K562 (cell line): ENCODE data around the gene HAPSTR1. TPM values are rescaled to one million over a fixed set of nuclear protein-coding genes. Genes with fewer than 3 reads are reported as not detected.
A peak's percentile ranks its signal among the peaks of the same experiment; 100 is the strongest.

ENCODE experiments used
- ATAC-seq: fragments of 200-7000 bp; cut with Tn5 transposase; 3 replicates; pipeline ENCODE4 v1.9.1; 2020; ENCODE audit warnings: moderate library complexity
- BruUV-seq: library from RNA; stranded (reverse); fragments of 400-500 nt; replicated peaks from 2 replicates; lab custom pipeline; 2021; lab: Mats Ljungman, UMichigan
- CTCF ChIA-PET: fragments of 300-600 bp; formaldehyde crosslinking; extraction: SDS; loops from one replicate; lab custom pipeline; 2021; ENCODE audit warnings: low intra/inter-chr PET ratio; lab: Yijun Ruan, JAX
- POLR2A ChIA-PET: fragments of 300-600, 350-650 bp; sonication (Branson Sonifier 250); formaldehyde crosslinking; extraction: SDS; loops from one replicate; lab custom pipeline; 2021; ENCODE audit warnings: antibody characterized with exemption, inconsistent platforms; lab: Yijun Ruan, JAX
- DNase-seq, 4 experiments: peaks; one replicate each; pipeline versions ENCODE4 v3.0.0 to v3.0.0-alpha.2; 2011 to 2018; ENCODE audit warnings: low spot score in 3 of 4, mixed read lengths in 3 of 4; ENCODE audit errors: extremely low read depth in 1 of 4
- FAIRE-seq: peaks from 2 replicates; lab custom pipeline; 2011; peaks lifted over from hg19 to GRCh38; lab: Jason Lieb, UNC
- H2AFZ ChIP-seq: 2 replicates; pipeline ENCODE4 v1.6.0; 2011; ENCODE audit warnings: low read depth, low read length, control low read depth, inconsistent platforms
- H3K27ac ChIP-seq: fragments of 200-600 bp; 3 replicates; pipeline ENCODE4 v1.8.0; 2011; ENCODE audit warnings: low read depth, mild to moderate bottlenecking, control low read depth, inconsistent platforms, low read length, moderate library complexity, mixed read lengths; ENCODE audit errors: extremely low read depth
- H3K27me3 ChIP-seq, 2 experiments: fragments of 300-600 bp in 1 of 2; 2 replicates in 1 of 2; 3 replicates in 1 of 2; pipeline versions ENCODE4 v1.6.0 to v1.8.0; 2011; ENCODE audit warnings: inconsistent platforms in 2 of 2, low read length in 2 of 2, mild to moderate bottlenecking in 1 of 2, mixed read lengths in 1 of 2, moderate library complexity in 1 of 2; ENCODE audit not compliant: control insufficient read depth in 2 of 2, insufficient read depth in 2 of 2
- H3K36me3 ChIP-seq: fragments of 300-600 bp; 3 replicates; pipeline ENCODE4 v1.8.0; 2011; ENCODE audit warnings: mild to moderate bottlenecking, low read length, inconsistent platforms; ENCODE audit not compliant: control insufficient read depth, insufficient read depth
- H3K4me1 ChIP-seq, 2 experiments: fragments of 200-600 bp in 1 of 2; replicated peaks in 1 of 2; 2 replicates in 1 of 2; 3 replicates in 1 of 2; pipeline versions ENCODE4 v1.5.1 to v1.8.0; 2011; ENCODE audit warnings: inconsistent platforms in 2 of 2, low read length in 2 of 2, mild to moderate bottlenecking in 1 of 2, mixed read lengths in 1 of 2, moderate library complexity in 1 of 2; ENCODE audit not compliant: control insufficient read depth in 2 of 2, insufficient read depth in 2 of 2
- H3K4me2 ChIP-seq: 2 replicates; pipeline ENCODE4 v1.6.1; 2011; ENCODE audit warnings: low read length, control low read depth, inconsistent platforms, mixed read lengths; ENCODE audit not compliant: insufficient read depth
- H3K4me3 ChIP-seq: fragments of 200-600 bp; sonication (generic), shearing (Covaris generic); 2 replicates; pipeline ENCODE4 v1.5.1; 2016; ENCODE audit warnings: control low read depth, inconsistent platforms
- H3K79me2 ChIP-seq: fragments of 200-600 bp; 3 replicates; pipeline ENCODE4 v1.8.0; 2011; ENCODE audit warnings: low read length, inconsistent platforms; ENCODE audit not compliant: control insufficient read depth, insufficient read depth
- H3K9ac ChIP-seq, 2 experiments: 2 replicates each; pipeline versions ENCODE4 v1.6.0 to v1.6.1; 2011; ENCODE audit warnings: low read depth in 2 of 2, low read length in 2 of 2, control low read depth in 1 of 2, inconsistent platforms in 1 of 2, mild to moderate bottlenecking in 1 of 2, mixed read lengths in 1 of 2; ENCODE audit not compliant: insufficient read depth in 1 of 2
- H3K9me1 ChIP-seq: one replicate; pipeline ENCODE4 v1.6.0; 2011; ENCODE audit warnings: inconsistent platforms, mild to moderate bottlenecking, low read length, moderate library complexity; ENCODE audit not compliant: control insufficient read depth, insufficient read depth
- H3K9me3 ChIP-seq: replicated peaks from 2 replicates; pipeline ENCODE4 v1.5.1; 2011; ENCODE audit warnings: low read depth, low read length, inconsistent platforms; ENCODE audit not compliant: control insufficient read depth, insufficient read depth
- H4K20me1 ChIP-seq: replicated peaks from 2 replicates; pipeline ENCODE4 v1.6.1; 2011; ENCODE audit warnings: low read length, inconsistent platforms, mixed read lengths; ENCODE audit not compliant: control insufficient read depth, insufficient read depth
- ETV1 ChIP-seq: fragments of 450-650 bp; conservative IDR thresholded peaks from 2 replicates; pipeline ENCODE4 v1.6.1; 2016; ENCODE audit warnings: missing genetic modification characterization, control low read depth, low read depth, missing compliant biosample characterization
- HDAC1 ChIP-seq, 2 experiments: fragments of 450-650 bp; IDR thresholded peaks; 2 replicates each; pipeline ENCODE4 v1.6.1; 2016 to 2017; ENCODE audit warnings: inconsistent platforms in 1 of 2, mild to moderate bottlenecking in 1 of 2, moderate library complexity in 1 of 2
- HDAC2 ChIP-seq: fragments of 450-650 bp; IDR thresholded peaks from 2 replicates; pipeline ENCODE4 v1.6.1; 2016; ENCODE audit warnings: mild to moderate bottlenecking
- RCOR1 ChIP-seq, 2 experiments: IDR thresholded peaks; 2 replicates each; pipeline ENCODE4 v1.6.1; 2012; ENCODE audit warnings: low read depth in 2 of 2, low read length in 2 of 2, borderline replicate concordance in 1 of 2, improper control_type of control experiment in 1 of 2
- SOX6 ChIP-seq: fragments of 450-650 bp; IDR thresholded peaks from 2 replicates; pipeline ENCODE4 v1.6.1; 2014; ENCODE audit warnings: mild to moderate bottlenecking
- STAT5A ChIP-seq: IDR thresholded peaks from 2 replicates; pipeline ENCODE4 v1.6.1; 2012; ENCODE audit warnings: low read length, inconsistent platforms, borderline replicate concordance
- ZC3H4 ChIP-seq: sonication (generic); formaldehyde crosslinking; IDR thresholded peaks from 2 replicates; pipeline ENCODE4 v1.9.0; 2021; ENCODE audit warnings: missing genetic modification reagents, borderline replicate concordance
- ZNF239 ChIP-seq: fragments of 250-450 bp; sonication (Bioruptor Pico); IDR thresholded peaks from 2 replicates; pipeline ENCODE4 v1.4.0; 2020; ENCODE audit warnings: mild to moderate bottlenecking
- ZNF75A ChIP-seq: fragments of 450-650 bp; formaldehyde crosslinking; IDR thresholded peaks from 2 replicates; pipeline ENCODE4 v1.4.0; 2020; ENCODE audit warnings: mild to moderate bottlenecking
- WGBS: fragments of 100-300 bp; shearing (Covaris generic); methylation state at CpG from one replicate; pipeline ENCODE4 v1.1.6; 2016; ENCODE audit warnings: low coverage, mixed read lengths; ENCODE audit not compliant: insufficient coverage; ENCODE audit errors: missing lambda C conversion rate; 5-methylcytosine and 5-hydroxymethylcytosine counted together
- in situ Hi-C: fragments of 300-500 bp; cut with MboI; formaldehyde crosslinking; loops from 4 replicates; pipeline ENCODE4 v1.15.0; 2018; ENCODE audit warnings: inconsistent platforms, mixed read lengths
- intact Hi-C: fragments of 100-400 bp; cut with micrococcal nuclease; formaldehyde crosslinking; loops from 2 replicates; pipeline ENCODE4 v1.14.2; 2022
- polyA plus RNA-seq, 8 experiments: library from polyadenylated mRNA; depleted of rRNA in 4 of 8; stranded (reverse) in 5 of 8; unstranded in 3 of 8; fragments of >200 nt; fragmentation: Nextera tagmentation in 2 of 8; fragmentation: Illumina TruSeq in 1 of 8; extraction: Ambion mirVana in 2 of 8; extraction: Trizol in 1 of 8; gene quantifications; 2 replicates each; pipeline versions ENCODE4 v1.2.1 to v1.2.3, GENCODE V29; 2011 to 2014; ENCODE audit warnings: inconsistent platforms in 1 of 8, missing spikeins in 1 of 8
- total RNA-seq, 7 experiments: library from RNA; depleted of rRNA in 6 of 7; stranded (reverse); fragments of >200 nt in 6 of 7; fragmentation: Illumina TruSeq in 2 of 7; extraction: Trizol in 2 of 7; gene quantifications; 2 replicates each; pipeline versions ENCODE4 v1.2.1 to v1.2.3, GENCODE V29; 2011 to 2021; ENCODE audit warnings: low replicate concordance in 1 of 7
- TF ChIP-seq, protein P1 (sequence below): IDR thresholded peaks from 2 replicates; pipeline ENCODE4 v1.6.1; 2011; ENCODE audit warnings: borderline replicate concordance, low read depth, mild to moderate bottlenecking, moderate library complexity, low read length; ENCODE audit not compliant: insufficient read depth, poor library complexity, severe bottlenecking
- TF ChIP-seq, protein P2 (sequence below): fragments of 250-450 bp; sonication (Bioruptor Pico); IDR thresholded peaks from 2 replicates; pipeline ENCODE4 v1.8.0; 2021; ENCODE audit warnings: moderate library complexity, mild to moderate bottlenecking, inconsistent platforms
- TF ChIP-seq, protein P3 (sequence below): fragments of 200-800 bp; sonication (Bioruptor generic); IDR thresholded peaks from 2 replicates; pipeline ENCODE4 v1.6.1; 2017; ENCODE audit warnings: missing genetic modification characterization, missing compliant biosample characterization
- TF ChIP-seq, protein P4 (sequence below): sonication (generic); formaldehyde crosslinking; IDR thresholded peaks from 2 replicates; pipeline ENCODE4 v1.8.1; 2022; ENCODE audit warnings: missing genetic modification reagents

HAPSTR1 gene
- total and polyA plus RNA-seq, 9 of the 15 experiments (the other 6 are each of a cell fraction or from before 2014, with no cell fraction given), result 10.8 to 67.9 (median 36.5) TPM

DNA sequence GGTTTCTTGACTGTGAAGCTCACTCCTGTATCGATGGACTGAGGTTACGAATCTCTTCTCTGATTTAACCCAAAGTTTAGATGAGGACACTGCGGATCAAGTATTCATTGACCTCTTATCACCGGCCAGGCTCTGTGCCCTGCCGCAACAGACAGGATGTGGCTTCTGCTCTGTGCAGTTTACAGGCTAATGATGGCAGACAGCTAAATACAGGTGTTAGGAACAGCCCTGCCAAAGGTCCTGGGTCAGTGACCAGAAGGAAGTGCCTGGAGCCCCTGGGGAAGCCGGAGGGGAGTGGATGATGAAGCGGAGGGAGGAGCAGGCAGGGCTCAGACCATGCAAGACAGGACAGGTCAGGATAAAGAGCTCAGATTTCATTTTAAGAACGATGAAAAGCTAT is 44.4 kb downstream of the HAPSTR1 start:
- H3K9me3 ChIP-seq, result no peaks in the 10 kb centered on the region
- H3K79me2 ChIP-seq, result no peaks in the 10 kb centered on the region
- no peak overlapping the region for H3K4me2 ChIP-seq
- no TSS peak for BruUV-seq
- DNase-seq (peak in 2 of 4 experiments; percentile 13 to 43), FAIRE-seq (no peak), ATAC-seq (peak; percentile 10)
- POLR2A ChIA-PET, result interaction anchor here (1.4 kb wide), 1 partner anchor 10 kb away, joined by 3 read pairs; no protein-coding TSS in a partner anchor
- intact Hi-C loops (loop anchor here (10.0 kb wide), 2 partner anchors 261 to 571 kb away; no protein-coding TSS in a partner anchor), in situ Hi-C loops (no loop called here)
- H3K27me3 ChIP-seq, result no peaks in the 10 kb centered on the region
- H4K20me1 ChIP-seq, result peaks cover 3% of the 10 kb centered on the region; the same call in 1 of the 2 replicates
- no peak overlapping the region for H3K4me3 ChIP-seq
- no peak overlapping the region for H2AFZ ChIP-seq
- no peaks in the 10 kb centered on the region for H3K36me3 ChIP-seq
- H3K9me1 ChIP-seq, result no peaks in the 10 kb centered on the region
- H3K9ac ChIP-seq, result peak overlapping the region in 1 of 2 experiments; percentile 52; a peak in 1 of 4 replicates
- no peak overlapping the region for H3K27ac ChIP-seq
- peaks cover 3 to 8% of the 10 kb centered on the region in 2 experiments; a peak in 3 of 5 replicates for H3K4me1 ChIP-seq
- CTCF ChIA-PET, result interaction anchor here (0.9 kb wide), 1 partner anchor 231 kb away, joined by 3 read pairs; no protein-coding TSS in a partner anchor
- 3% methylated on average over 8 of the region's 8 CpGs for WGBS
- TF ChIP-seq, protein P1, sequence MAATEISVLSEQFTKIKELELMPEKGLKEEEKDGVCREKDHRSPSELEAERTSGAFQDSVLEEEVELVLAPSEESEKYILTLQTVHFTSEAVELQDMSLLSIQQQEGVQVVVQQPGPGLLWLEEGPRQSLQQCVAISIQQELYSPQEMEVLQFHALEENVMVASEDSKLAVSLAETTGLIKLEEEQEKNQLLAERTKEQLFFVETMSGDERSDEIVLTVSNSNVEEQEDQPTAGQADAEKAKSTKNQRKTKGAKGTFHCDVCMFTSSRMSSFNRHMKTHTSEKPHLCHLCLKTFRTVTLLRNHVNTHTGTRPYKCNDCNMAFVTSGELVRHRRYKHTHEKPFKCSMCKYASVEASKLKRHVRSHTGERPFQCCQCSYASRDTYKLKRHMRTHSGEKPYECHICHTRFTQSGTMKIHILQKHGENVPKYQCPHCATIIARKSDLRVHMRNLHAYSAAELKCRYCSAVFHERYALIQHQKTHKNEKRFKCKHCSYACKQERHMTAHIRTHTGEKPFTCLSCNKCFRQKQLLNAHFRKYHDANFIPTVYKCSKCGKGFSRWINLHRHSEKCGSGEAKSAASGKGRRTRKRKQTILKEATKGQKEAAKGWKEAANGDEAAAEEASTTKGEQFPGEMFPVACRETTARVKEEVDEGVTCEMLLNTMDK, result no peak
- TF ChIP-seq ZNF75A (CRISPR knock-in tag) (no peak), ZNF239 (CRISPR knock-in tag) (no peak), HDAC2 (0 out of 2 replicates have a peak, but pooled peaks have one; percentile 44), HDAC1 (IDR thresholded peaks at IDR 0.05) (peak in 1 of 2 experiments; percentile 59; a peak in 2 of 4 replicates), RCOR1 (IDR thresholded peaks at IDR 0.05; ENCODE audit: borderline replicate concordance in 1 of 2, low read depth in 2 of 2, low read length in 2 of 2) (peak in 1 of 2 experiments; percentile 93; a peak in 2 of 4 replicates), STAT5A (peak; percentile 60), ZC3H4 (CRISPR knock-in tag) (no peak), ETV1 (tag) (peak; percentile 94), SOX6 (0 out of 2 replicates have a peak, but pooled peaks have one; percentile 21)
- TF ChIP-seq, protein P2, sequence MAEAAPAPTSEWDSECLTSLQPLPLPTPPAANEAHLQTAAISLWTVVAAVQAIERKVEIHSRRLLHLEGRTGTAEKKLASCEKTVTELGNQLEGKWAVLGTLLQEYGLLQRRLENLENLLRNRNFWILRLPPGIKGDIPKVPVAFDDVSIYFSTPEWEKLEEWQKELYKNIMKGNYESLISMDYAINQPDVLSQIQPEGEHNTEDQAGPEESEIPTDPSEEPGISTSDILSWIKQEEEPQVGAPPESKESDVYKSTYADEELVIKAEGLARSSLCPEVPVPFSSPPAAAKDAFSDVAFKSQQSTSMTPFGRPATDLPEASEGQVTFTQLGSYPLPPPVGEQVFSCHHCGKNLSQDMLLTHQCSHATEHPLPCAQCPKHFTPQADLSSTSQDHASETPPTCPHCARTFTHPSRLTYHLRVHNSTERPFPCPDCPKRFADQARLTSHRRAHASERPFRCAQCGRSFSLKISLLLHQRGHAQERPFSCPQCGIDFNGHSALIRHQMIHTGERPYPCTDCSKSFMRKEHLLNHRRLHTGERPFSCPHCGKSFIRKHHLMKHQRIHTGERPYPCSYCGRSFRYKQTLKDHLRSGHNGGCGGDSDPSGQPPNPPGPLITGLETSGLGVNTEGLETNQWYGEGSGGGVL, result no peak
- TF ChIP-seq, protein P3, sequence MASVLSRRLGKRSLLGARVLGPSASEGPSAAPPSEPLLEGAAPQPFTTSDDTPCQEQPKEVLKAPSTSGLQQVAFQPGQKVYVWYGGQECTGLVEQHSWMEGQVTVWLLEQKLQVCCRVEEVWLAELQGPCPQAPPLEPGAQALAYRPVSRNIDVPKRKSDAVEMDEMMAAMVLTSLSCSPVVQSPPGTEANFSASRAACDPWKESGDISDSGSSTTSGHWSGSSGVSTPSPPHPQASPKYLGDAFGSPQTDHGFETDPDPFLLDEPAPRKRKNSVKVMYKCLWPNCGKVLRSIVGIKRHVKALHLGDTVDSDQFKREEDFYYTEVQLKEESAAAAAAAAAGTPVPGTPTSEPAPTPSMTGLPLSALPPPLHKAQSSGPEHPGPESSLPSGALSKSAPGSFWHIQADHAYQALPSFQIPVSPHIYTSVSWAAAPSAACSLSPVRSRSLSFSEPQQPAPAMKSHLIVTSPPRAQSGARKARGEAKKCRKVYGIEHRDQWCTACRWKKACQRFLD (CRISPR knock-in tag), result 0 out of 2 replicates have a peak, but pooled peaks have one; percentile 24
- TF ChIP-seq, protein P4, sequence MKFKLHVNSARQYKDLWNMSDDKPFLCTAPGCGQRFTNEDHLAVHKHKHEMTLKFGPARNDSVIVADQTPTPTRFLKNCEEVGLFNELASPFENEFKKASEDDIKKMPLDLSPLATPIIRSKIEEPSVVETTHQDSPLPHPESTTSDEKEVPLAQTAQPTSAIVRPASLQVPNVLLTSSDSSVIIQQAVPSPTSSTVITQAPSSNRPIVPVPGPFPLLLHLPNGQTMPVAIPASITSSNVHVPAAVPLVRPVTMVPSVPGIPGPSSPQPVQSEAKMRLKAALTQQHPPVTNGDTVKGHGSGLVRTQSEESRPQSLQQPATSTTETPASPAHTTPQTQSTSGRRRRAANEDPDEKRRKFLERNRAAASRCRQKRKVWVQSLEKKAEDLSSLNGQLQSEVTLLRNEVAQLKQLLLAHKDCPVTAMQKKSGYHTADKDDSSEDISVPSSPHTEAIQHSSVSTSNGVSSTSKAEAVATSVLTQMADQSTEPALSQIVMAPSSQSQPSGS (CRISPR knock-in tag), result no peak
